GM19467 (cell line): ENCODE data around the gene LKAAEAR1.
"Not testable (repeated sequence)": the region's sequence is repeated elsewhere in the genome, so short reads cannot be mapped to it uniquely, and the experiment has no call there.

Experiments used
- ATAC-seq: cut with Tn5 transposase; IDR thresholded peaks from one replicate; pipeline ENCODE4 v1.9.1; 2021; ENCODE audit warnings: mild to moderate bottlenecking, moderate library complexity; ENCODE audit not compliant: unreplicated experiment

LKAAEAR1 gene

DNA sequence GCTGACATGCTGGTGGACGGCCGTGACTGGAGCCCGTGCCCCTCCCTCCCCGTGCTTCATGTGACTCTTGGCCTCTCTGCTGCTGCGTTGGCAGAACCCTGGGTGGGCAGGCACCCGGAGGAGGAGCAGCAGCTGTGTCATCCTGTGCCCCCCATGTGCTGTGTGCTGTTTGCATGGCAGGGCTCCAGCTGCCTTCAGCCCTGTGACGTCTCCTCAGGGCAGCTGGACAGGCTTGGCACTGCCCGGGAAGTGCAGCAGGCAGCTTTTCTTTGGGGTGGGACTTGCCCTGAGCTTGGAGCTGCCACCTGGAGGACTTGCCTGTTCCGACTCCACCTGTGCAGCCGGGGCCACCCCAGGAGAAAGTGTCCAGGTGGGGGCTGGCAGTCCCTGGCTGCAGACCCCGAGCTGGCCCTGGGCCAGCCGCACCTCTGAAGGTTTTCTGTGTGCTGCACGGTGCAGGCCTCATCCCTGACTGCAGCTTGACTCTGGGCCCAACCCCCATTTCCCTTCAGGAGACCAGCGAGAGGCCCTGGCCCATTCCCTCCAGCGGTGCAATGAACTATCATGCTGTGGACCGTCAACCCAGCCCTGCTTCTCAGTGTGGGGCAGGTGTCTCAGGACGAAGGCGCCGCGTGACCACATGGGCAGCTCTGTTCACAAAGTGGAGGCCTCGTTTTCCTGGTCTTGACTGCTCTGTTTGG, 15.0 kb upstream of the LKAAEAR1 start:
- no peak for ATAC-seq

DNA sequence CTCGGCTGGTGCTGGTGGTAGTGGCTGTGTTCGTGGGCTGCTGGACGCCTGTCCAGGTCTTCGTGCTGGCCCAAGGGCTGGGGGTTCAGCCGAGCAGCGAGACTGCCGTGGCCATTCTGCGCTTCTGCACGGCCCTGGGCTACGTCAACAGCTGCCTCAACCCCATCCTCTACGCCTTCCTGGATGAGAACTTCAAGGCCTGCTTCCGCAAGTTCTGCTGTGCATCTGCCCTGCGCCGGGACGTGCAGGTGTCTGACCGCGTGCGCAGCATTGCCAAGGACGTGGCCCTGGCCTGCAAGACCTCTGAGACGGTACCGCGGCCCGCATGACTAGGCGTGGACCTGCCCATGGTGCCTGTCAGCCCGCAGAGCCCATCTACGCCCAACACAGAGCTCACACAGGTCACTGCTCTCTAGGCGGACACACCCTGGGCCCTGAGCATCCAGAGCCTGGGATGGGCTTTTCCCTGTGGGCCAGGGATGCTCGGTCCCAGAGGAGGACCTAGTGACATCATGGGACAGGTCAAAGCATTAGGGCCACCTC, 14.3 kb upstream of the LKAAEAR1 start:
- ATAC-seq: no peak

DNA sequence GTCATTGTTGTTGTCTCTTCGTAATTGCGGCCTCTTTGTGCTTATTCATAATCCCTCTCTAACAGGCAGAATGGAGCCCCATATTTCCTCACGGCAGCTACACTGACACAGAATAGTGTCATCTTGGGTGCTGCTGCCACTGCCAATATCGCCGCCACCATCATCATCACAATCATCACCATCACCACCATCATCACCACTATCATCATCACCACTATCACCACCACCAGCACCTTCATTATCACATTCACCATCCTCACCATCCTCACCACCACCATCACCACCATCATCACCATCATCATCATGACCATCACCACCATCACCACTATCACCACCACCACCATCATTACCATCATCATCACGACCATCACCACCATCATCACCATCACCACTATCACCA, 12.3 kb upstream of the LKAAEAR1 start:
- ATAC-seq: no peak

GRCh38 chr20:64095927-64096326, 11.7 kb upstream of the LKAAEAR1 start:
- no peak for ATAC-seq

GRCh38 chr20:64095455-64095854, 11.3 kb upstream of the LKAAEAR1 start:
- ATAC-seq: no peak

DNA sequence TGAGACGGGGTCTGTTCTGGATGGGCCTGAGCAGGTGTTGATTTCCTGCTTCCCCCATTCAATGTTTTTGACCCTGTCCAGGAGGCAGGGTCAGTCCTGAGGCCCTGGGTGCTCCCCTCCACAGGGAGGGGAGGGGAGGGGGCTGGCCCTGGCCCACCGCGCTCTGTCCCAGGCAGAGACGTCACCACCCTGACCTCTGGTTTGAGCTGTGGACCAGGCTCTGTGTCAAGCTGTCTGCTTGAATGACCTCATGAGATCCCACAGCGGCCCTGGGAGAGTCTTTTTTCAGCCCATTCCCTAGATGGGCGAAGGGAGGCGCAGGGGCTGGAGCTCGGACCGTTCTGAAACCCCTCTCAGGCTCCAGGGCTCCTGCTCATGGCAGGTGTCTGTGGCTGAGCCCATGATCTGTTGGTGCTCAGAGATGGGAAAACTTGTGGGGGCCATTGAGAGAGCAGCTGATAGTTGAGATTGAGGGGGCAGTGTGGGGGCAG, 8.9 kb upstream of the LKAAEAR1 start:
- no peak for ATAC-seq

GRCh38 chr20:64092258-64093012, 8.2 kb upstream of the LKAAEAR1 start:
- no peak for ATAC-seq

- no peak for ATAC-seq
Measured at GRCh38 chr20:64091770-64092169, 7.6 kb upstream of the LKAAEAR1 start.

GRCh38 chr20:64091340-64091739, 7.1 kb upstream of the LKAAEAR1 start:
- no peak for ATAC-seq

DNA sequence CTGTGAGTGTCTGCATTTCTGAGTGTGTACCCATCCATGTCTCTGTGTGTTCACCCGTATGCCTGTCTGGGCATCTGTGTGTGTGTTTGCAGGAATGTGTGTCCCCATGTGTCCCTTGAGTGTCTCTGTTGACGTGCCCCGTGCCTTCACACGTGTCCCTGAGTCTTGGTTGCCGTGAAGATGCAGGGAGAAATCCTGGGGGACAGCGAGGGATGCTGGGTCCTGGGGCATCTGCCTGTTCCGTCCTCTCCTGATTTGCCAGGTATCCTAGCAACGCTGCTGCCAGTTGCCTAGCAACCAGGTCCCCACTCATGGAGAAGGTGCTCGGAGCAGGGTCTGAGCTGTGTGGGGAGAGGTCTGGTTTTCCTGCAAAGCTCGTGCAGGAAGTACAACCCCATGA, 6.0 kb upstream of the LKAAEAR1 start:
- no peak for ATAC-seq

DNA sequence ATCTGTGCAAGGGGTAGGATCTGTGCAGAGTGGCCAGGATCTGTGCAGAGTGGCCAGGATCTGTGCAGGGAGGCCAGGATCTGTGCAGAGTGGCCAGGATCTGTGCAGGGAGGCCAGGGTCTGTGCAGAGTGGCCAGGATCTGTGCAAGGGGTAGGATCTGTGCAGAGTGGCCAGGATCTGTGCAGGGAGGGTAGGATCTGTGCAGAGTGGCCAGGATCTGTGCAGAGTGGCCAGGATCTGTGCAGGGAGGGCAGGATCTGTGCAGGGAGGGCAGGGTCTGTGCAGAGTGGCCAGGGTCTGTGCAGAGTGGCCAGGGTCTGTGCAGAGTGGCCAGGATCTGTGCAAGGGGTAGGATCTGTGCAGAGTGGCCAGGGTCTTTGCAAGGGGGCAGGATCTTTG, 4.4 kb upstream of the LKAAEAR1 start:
- ATAC-seq: not testable (repeated sequence)

- not testable (repeated sequence) for ATAC-seq
Measured at GRCh38 chr20:64087226-64087825, 3.1 kb upstream of the LKAAEAR1 start.

GRCh38 chr20:64086801-64087200, 2.6 kb upstream of the LKAAEAR1 start:
- ATAC-seq: no peak

DNA sequence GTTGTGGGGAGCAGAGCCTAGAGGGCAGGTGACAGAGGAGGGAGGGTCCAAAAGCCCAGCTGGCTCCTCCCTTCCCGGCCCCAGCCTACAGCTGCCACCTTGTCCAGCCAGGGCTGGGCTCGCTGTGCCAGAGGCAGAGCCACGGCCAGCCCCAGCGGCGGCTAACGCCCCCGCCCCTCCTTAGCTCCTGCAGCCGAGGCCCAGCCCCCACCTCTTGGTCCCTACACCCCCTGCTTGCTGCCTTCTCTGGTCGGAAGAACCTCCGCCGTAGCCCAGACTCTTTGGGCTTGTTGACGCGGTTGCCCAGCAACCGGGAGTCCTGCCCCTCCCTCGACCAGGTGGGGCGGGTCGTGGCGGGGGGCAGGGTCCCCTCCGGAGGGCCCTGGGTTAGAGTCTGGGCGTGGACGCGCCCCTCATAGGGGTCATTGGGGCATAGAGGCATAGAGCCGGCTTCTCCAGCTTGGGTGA, 521 bp upstream of the LKAAEAR1 start:
- ATAC-seq: no peak

GRCh38 chr20:64083378-64083803, 807 bp downstream of the LKAAEAR1 start:
- ATAC-seq: no peak

GRCh38 chr20:64082820-64083377, 1.3 kb downstream of the LKAAEAR1 start:
- no peak for ATAC-seq

DNA sequence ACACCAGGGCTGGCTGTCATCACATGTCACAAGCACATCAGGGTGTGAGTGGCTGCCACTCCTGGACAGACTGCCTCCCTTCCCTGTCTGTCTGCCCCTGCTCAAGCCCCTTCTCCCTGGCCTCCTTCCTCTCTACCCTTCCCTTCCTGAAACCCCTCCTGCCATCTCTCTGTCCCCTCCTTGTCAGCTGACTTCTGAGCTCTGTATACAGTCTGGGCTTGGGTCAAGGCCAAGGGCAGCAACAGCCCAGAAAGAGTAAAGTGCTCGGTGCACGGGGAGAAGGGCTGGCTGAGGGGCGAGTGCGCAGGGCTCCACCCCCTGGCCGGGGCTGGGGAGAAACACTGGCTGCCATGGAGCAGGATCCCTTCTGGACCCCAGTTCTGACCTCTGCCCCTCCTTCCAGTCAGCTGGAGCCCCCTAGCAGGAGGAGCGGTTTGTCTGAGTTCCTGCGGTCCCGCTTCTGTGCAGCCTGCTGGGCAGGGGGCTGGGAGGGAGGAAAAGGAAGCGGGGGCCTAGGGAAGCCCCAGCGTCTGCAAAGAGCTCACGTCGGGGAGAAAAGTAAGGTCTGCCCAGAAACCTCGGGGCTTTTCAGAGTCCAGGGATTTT, 2.0 kb downstream of the LKAAEAR1 start:
- no peak for ATAC-seq

GRCh38 chr20:64081624-64081964, 2.6 kb downstream of the LKAAEAR1 start:
- no peak for ATAC-seq

GRCh38 chr20:64080813-64081623, 3.2 kb downstream of the LKAAEAR1 start:
- ATAC-seq: no peak
